Measurements from ENCODE around the gene RFPL2. TPM values are rescaled to one million over a fixed set of nuclear protein-coding genes. Genes with fewer than 3 reads are reported as not detected.

Gene RFPL2
- polyA plus RNA-seq (ENCODE audit: insufficient read length), result not detected

DNA sequence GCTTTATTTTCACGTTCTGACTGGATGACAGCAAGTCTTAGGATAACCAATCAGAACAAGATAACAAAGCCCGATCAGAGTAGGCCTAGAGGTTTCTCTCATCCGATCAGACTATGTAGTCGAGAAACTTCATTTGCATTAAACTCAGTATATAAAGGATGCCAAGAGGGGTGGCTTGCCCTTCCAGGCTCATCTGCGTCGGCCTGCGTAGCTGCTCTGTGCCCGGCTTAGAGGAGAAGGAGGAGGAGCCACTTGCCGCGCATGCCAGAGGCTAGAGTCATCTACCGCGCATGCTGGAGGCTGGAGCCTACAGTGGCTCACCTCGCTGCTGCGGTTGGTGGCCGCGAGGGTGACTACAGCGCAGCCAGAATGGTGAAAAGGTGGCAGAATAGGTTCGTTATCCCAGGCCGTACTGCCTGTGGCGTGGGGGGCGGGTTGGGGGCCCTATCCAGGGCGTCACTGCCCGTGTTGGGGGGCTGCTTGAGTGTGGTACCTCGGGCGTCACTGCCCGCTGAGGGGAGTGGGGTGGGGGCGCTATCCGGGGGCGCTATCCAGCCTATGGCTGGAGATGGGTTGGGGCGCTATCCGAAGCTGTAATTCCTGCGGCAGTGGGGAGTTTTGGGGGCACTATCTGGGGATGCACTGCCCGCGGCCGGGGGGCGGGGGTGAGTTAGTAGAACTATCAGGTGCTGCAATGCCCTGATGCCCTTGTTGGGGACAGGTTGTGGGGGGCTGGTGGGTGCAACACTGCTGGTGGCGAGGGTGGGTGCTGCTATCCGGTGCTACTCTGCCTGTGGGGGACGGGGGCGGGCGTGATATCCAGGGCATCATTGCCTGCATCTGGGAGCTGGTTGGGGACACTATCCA is at the start of gene RFPL2:
TSS of gene RFPL2 (minus strand) at position 218 of the 867 bp plus-strand sequence. CDS start 2,622 bp downstream, outside the sequence.
- DNase-seq, result no peak

DNA sequence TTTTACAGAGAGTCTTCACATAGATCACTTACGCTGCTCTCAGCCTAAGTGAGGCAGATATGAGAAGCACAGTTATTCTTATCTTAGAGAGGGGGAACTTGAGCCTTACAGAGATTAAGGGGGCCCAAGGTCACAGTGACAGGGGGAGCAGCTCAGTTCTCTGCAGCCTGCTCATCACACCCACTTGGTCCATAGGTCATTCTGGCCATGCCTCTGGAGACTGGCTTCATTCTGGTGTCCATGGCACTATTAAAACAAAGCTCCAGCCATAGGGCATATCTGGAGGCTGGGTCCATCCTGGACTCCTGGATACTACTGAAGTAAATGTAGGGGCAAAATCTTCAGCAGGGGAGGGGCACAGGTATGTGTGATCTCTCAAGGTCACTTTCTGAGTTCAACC is 44.4 kb upstream of the RFPL2 start:
- no peak for DNase-seq

DNA sequence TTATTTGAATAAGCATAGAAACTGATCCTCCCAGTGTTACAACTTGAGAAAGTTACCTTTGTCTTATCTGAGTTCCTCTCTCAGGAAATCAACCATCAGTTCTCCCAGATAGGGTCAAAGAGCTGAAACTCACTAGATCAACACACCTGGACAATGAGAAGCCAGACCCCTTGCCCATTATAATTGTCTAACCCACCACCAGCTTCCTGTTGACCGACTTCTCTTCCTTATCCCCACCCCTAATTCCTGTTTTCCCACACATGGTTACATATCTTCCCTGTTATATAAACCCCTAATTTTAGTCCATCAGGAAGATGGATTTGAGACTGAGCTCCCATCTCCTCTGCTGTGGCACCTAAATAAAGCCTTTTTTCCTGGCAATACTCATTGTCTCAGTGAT is 43.4 kb upstream of the RFPL2 start:
- DNase-seq, result no peak

DNA sequence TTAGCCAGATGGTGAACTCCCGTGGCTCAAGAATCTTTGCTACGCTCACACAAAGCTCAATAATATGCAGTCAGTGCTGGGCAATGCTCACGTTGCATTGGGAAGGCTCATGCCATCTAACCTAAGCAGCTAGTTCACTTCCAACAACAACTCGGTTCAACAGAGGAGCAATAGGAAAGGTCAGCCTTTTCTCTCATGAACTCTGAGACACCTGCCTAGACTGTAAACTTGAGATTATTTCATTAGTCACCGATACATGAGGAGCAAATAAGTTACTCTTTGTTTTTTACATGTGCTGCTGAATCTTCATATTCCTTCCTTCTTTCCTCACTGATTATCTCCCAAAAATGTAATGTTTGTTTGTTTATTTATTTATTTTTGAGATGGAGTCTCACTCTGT is 41.3 kb upstream of the RFPL2 start:
- DNase-seq, result no peak

DNA sequence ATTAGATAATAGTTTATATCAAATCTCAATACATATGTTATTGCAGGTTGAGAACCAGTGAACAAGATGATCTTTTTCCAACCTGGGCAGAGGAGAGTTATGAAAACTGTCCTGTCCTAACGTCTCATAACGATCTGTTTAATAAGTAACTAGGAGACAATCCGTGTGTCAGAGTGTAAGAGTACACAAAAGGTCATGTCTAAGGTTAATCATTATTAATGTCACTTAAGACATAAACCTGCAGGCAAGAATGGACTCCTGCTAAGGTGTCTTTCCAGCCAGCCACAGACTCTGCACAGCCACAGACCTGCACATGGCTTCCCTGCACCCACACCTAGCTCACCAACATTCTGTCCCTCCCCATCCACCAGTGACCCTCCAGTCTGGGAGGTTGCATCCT is 40.2 kb upstream of the RFPL2 start:
- DNase-seq, result no peak

DNA sequence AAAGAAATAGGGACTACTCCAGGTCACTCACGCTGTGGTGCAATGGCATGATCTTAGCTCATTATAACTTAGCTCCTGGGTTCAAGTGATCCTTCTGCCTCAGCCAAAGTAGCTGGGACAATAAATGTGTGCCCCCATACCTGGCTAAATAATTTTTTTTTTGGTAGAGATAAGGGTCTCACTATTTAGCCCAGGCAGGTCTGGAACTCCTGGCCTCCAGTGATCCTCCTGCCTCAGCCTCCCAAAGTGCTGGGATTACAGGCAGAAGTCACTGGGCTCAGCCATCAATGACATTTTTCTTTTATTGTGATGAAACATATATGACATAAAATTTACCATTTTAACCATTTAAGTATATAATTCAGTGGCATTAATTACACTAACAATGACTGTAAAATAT is 39.7 kb upstream of the RFPL2 start:
- DNase-seq, result no peak

DNA sequence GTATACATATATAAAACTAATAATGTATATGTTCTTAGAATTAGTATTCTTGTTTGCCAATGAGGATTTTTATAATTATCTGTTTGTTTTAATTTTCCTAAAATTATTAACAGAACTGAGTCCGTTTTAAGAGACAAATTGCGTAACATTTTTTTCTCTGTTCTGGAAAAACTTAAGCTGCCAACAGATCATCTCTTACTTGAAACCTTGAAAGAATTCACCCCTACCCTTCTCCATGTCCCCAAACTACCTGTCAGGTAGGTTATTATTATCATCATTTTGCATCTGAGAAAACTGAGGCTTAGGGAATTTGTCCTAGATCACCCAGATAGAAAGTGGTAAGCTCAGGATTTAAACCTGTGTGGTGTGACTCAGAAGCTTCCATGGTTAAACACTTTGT is 35.6 kb upstream of the RFPL2 start:
- no peak for DNase-seq

DNA sequence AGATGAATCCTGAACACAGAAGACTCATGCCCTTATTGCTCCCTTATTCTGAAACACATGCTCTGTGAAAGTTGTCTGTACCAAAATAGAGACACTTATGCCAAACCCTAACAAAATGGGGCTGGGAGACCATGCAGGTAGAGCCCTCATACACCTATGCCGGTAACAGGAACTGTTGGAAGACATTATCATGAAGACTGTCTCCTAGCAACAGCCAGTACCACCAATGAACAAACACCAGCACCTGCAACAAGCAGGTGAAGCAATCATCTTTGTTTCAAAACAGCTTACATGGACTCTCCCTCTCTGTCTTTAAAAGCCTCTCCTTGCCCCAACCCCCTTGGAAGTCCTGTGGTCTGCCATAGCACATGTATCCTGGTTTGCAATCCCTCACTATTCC is 33.0 kb upstream of the RFPL2 start:
- no peak for DNase-seq

DNA sequence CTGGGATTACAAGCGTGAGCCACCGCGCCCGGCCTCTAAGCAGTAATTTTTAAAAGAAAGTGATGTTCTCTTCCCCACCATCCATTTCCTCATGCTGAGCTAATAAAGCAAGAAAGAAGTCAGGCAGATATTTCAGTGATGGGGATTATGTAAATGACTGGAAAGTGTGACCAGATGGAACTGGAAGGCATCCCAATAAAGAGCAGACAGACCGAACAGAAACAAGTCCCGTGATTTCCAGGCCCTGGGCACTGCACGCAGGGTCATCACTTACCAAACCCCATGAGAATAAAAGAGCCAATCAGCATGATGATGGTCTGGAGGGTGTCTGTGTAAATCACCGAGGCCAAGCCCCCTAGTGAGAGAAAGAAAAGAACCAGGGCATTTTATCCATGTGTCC is 32.1 kb upstream of the RFPL2 start:
- DNase-seq, result no peak

DNA sequence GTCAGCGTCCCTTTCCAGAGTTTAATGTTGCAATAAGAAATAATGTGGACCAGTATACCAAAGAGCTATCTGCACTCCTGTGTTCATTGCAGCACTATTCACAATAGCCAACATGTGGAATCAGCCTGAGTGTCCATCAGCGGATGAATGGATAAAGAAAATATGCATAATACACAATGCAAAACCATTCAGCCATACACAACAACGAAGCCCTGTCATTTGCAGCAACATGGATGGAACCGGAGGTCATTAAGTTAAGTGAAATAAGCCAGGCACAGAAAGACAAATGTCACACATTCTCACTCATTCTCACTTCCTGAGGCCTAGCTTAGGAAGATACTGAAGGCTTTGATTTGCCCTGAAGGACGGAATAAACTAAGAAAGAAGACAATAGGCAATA is 28.2 kb upstream of the RFPL2 start:
- no peak for DNase-seq

DNA sequence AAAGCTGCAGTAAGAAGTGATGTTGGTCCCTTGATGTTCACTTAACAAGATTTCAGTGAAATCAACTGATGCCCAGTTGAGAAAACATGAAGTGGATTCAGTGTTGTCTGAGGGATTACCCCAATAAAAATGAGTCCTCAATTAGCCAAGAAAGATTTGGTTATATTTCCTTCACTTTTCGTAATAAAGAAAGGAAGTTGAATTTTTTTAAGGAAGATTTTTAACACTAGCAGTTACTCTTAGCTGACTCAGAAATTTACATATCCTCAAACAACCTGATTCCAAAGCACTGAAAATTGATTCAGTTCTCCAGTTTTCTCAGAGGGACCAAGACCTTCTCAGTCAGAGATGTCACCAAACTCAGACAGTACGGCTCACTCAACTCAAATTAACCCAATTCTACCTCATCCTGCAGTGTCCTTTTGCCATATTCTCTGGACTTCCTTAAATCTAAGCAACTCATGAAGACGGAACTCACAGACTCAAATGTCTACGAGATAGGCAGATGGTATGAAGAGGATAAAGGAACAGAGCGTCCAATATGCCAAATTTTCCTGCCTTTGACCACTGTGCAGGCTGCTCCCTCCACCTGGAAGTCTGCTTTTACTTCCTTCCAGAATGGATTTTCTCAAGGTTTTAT is 27.4 kb upstream of the RFPL2 start:
- DNase-seq, result no peak

DNA sequence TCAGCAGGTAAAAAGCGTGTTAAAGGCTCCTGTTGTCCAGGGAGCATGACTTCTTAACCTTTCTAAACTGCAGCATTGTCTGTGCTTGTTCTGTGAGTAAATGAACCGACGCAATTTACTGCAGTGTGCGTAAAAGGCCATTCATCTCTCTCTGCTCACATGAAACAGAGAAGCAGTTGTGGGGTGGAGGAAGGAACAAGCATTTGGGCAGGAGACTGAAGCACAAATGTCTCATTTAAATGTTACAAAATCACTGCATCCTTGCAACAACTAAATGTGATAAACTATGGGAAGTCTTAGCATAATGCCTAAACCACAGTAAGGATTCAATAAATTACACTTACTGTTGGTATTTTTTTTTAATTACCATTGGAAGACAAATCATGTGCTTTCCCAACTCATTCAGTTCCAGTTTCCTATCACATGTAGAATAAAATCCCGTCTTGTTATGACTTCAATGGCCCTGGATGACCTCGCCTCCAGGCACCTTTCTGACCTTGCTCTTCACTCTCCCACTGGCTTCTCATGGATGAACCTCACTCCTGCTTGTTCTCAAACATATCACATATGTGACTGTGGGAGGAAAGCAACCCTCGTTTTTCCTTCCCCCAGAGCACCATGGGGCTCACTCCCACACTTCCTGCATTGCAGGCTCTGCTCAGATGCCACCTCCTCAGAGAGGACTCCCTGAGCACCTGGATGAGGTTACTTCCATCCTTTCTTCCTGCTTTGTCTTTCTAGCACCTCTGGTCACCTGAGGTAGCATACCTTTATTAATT is 21.6 kb upstream of the RFPL2 start:
- DNase-seq, result no peak

DNA sequence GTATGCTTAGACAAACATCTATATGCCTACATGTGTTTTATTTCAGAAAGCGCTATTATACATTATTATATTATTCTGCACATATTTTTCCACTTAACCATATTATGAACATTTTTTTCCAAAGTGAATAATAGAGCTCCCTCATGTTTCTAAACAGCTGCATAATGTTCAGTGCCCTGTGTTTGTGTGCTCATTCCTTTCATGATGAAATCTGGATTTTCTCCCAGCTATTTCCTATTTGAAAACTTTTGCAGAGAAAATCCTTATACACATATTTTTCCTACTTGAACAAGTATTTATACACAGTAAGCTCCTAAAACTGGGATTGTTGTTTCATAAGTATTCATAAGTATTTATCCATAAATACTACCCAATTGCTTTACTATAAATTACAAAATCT is 18.1 kb upstream of the RFPL2 start:
- DNase-seq, result peak; percentile 40

DNA sequence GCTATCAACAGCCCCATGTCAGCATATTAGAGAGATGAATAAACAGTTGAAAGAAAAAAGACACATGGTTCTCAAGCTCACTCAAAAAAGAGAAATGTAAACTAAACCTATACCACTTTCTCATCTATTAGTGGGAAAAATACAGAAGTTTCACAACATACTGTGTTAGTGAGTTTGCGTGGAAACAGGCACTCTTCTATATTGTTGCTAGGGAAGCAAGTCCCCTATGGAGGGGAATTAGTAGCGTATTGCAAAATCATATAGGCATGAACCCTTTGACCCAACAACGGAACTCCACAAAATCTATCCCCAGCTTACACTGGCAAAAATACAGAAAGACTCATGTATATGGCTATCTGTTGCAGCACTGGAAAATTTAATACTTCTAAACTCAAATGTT is 14.2 kb upstream of the RFPL2 start:
- no peak for DNase-seq

DNA sequence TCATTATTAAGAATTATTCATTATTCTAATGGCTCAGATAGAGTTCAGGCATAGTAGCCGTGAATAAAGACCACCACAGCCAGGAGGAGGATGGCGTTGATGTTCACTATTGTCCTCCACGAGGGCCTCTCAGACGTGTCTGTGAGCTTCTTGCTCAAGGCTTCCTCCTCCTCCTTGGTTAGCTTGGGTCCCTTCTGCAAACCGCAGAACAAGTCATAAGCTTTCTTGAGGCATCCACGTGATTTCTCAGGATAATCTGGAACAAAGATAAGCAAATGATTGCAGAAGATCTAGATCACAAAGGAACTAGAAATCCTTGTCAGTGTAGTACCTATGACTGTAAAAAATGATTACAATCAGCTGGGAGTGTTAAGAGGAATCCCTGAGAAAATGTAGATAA is 13.6 kb upstream of the RFPL2 start:
- DNase-seq, result no peak

DNA sequence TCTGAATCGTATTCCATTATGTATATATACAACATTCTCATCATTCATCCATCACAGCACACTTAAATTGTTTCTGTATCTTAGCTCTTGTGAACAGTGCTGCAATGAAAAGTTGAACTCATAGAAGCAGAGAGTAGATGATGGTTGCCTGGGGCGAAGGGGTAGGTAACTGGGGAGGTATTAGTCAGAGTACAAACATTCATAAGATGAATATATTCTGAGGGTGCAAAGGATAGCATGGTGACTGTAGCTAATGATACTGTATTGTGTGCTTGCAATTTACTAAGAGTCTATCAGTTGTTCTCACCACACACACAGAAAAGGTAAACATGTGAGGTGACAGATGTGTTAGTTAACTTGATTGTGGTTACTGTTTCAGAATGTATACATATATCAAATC is 12.6 kb upstream of the RFPL2 start:
- no peak for DNase-seq

DNA sequence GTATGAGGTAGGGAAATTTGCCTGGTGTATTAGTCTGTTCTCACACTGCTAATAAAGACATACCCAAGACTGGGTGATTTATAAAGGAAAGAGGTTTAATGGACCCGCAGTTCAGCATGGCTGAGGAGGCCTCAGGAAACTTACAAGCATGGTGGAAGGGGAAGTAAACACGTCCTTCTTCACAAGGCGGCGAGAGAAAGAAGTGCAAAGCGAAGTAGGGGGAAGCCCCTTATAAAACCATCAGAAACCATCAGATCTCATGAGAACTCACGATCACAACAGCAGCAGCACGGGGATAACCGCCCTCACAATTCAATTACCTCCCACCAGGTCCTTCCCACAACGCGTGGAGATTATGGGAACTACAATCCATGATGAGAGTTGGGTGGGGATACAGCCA is 12.0 kb upstream of the RFPL2 start:
- no peak for DNase-seq

DNA sequence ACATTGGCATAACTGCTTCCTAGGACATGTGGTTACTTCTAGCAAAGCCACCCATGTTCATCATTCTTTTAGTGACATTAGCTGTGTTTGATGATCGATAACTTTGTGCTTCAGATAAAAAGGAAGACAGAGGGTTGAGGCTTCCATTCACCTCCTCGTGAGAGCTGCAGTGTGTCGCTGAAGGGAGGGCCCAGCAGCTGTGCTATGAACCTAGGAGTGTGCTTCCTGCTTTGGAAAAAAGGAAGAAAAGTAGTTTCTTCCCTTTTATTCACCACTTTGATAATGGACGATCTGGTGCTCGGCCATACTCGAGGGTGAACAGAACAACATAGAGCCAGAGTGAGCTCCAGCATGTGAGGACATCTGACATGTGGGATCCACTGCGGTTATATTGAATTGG is 6.1 kb upstream of the RFPL2 start:
- DNase-seq, result no peak

DNA sequence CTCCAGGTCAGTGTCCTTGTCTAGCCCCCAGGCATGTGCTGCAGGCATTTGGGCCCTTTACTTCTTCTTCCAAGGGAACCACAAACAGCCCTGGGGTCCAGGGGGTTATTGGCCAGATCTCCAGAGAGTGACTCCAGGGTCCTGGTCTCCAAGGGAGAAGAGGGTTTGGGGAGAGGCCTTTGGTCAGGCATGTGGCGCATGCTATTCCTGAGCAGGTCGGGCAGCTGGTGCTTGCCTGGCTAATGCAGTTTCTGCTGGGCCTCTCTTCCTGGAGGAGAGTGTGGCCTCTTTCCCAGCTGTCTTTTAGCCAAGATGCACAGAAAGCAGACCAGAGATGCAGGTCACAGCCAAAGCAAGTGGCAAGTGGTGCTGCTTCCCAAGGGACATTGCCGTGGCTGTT is 3.8 kb upstream of the RFPL2 start:
- DNase-seq, result no peak

DNA sequence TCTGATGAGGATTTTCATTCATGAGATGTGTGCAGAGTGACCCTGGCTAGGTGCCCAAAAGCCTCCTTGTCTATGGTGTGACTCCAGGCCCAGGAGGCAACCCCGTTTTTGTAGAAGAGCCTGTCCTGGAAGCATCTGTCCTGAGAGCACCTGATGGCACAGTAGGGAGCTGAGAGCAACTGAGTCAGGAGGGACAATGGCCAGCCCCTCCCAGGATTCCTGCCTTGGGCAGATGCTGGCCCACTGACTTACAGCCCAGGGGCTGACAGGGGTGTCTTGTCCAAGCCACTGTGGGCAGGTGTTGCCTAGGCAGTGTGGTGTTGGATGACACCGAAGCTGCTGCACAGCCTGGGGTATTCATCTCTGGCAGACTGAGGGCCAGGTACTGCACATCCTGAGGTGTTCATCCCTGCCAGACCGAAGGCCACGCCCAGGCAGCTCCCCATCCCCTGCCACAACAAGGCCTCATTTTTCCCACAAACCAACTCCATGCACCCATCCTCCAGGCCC is 3.2 kb upstream of the RFPL2 start:
- DNase-seq, result no peak

DNA sequence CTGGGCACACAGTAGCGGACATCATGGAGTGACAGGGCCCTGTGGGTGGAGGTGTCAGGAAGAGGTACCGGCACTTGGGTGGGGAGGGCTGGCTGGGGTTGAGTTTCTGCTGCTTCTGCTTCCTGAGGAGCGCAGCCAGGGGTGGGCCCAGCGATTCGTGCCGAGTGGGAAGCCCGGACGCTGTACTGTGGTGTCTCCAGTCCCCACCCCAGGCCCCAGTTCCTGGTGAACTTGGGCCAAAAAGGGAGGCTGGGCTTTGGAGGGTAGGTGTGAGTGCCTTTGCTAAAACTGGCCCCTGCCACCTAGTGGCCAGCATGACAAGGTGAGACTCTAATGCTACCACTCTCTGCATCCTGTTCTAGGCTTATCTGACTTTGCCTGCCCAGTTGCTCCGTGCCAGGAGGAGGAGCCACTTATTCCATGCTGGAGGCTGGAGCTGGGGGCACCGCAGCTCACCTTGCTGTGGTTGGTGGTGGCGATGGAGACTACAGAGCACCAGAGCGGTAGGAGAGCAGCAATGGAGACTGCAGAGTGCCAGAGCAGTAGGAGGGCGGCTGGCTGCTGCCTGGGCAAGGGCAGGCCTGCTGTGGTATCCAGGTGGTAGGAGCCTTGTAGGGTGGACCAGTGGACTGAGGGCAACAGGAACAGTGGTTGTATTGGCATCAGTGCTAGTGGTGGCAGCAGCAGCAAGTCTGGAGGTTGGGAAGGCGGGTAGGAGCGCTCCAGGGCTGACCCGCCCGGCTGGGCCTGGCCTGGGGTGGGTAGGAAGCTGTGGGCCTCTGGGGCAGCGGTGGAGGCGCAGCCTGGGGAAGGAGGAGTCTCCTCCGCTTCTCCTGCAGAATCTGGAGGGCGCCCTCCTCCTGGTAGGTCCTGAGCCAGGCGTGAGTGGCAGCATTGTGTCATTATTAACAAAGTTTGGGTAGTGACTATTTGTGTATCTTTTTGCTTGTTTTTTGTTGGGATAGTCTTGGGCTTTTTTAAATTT is 2.2 kb upstream of the RFPL2 start:
- DNase-seq, result no peak
